ACHN (cell line): Measurements from ENCODE around the gene GFRA1.
A peak's percentile ranks its signal among the peaks of the same experiment; 100 is the strongest.

Experiments used
- DNase-seq: peaks from one replicate; pipeline ENCODE4 v3.0.0-alpha.2; 2015
- in situ Hi-C: cut with HindIII; loops from 2 replicates; pipeline ENCODE4 v1.10.0; 2017; ENCODE audit warnings: low sequenced_read_pairs, low pct_ligation_motif_present, low pct_unique_long_range_greater_than_20kb

GFRA1 gene

GRCh38 chr10:116251602-116252395 is 21.2 kb downstream of the GFRA1 start:
- in situ Hi-C loops, result no loop called here
- no peak for DNase-seq

- peak; percentile 58 for DNase-seq
- in situ Hi-C loops, result no loop called here
Observed at GRCh38 chr10:116247691-116248090, 25.3 kb downstream of the GFRA1 start.

- no peak for DNase-seq
- in situ Hi-C loops, result no loop called here
Observed at GRCh38 chr10:116246263-116246662, 26.7 kb downstream of the GFRA1 start.

GRCh38 chr10:116245156-116245555 is 27.9 kb downstream of the GFRA1 start:
- no peak for DNase-seq
- in situ Hi-C loops, result no loop called here

GRCh38 chr10:116241642-116242410 is 31.2 kb downstream of the GFRA1 start:
- DNase-seq, result no peak
- in situ Hi-C loops, result no loop called here

GRCh38 chr10:116241085-116241484 is 31.9 kb downstream of the GFRA1 start:
- in situ Hi-C loops, result no loop called here
- DNase-seq, result no peak

- DNase-seq, result no peak
- in situ Hi-C loops, result no loop called here
Observed at GRCh38 chr10:116240157-116240950, 32.7 kb downstream of the GFRA1 start.

- DNase-seq, result no peak
- in situ Hi-C loops, result no loop called here
Observed at GRCh38 chr10:116239229-116239628, 33.8 kb downstream of the GFRA1 start.

GRCh38 chr10:116237970-116238369 is 35.0 kb downstream of the GFRA1 start:
- DNase-seq, result no peak
- in situ Hi-C loops, result no loop called here

GRCh38 chr10:116237260-116237659 is 35.7 kb downstream of the GFRA1 start:
- no peak for DNase-seq
- in situ Hi-C loops, result no loop called here

GRCh38 chr10:116233230-116233629 is 39.8 kb downstream of the GFRA1 start:
- in situ Hi-C loops, result no loop called here

GRCh38 chr10:116232613-116233012 is 40.4 kb downstream of the GFRA1 start:
- in situ Hi-C loops, result no loop called here
- DNase-seq, result no peak

More at GRCh38 chr10:116233230-116233629, 39.8 kb downstream of the GFRA1 start:
- no peak for DNase-seq

- in situ Hi-C loops, result no loop called here
- no peak for DNase-seq
Observed at GRCh38 chr10:116226766-116227165, 46.2 kb downstream of the GFRA1 start.

- in situ Hi-C loops, result no loop called here
- DNase-seq, result no peak
Observed at GRCh38 chr10:116226053-116226452, 47.0 kb downstream of the GFRA1 start.

- DNase-seq, result no peak
- in situ Hi-C loops, result no loop called here
Observed at GRCh38 chr10:116223289-116223688, 49.7 kb downstream of the GFRA1 start.

- in situ Hi-C loops, result no loop called here
- no peak for DNase-seq
Observed at GRCh38 chr10:116221053-116221452, 52.0 kb downstream of the GFRA1 start.

- in situ Hi-C loops, result no loop called here
- DNase-seq, result peak; percentile 45
Observed at GRCh38 chr10:116216676-116217075, 56.3 kb downstream of the GFRA1 start.

GRCh38 chr10:116215651-116216050 is 57.4 kb downstream of the GFRA1 start:
- in situ Hi-C loops, result no loop called here
- DNase-seq, result no peak

GRCh38 chr10:116211682-116212081 is 61.3 kb downstream of the GFRA1 start:
- peak; percentile 57 for DNase-seq
- in situ Hi-C loops, result no loop called here
